ENCODE measurements around the gene BARHL1. TPM values are rescaled to one million over a fixed set of nuclear protein-coding genes. Genes with fewer than 3 reads are reported as not detected.

BARHL1 gene
- total RNA-seq, 1 experiment from 2014 or later: not detected

DNA sequence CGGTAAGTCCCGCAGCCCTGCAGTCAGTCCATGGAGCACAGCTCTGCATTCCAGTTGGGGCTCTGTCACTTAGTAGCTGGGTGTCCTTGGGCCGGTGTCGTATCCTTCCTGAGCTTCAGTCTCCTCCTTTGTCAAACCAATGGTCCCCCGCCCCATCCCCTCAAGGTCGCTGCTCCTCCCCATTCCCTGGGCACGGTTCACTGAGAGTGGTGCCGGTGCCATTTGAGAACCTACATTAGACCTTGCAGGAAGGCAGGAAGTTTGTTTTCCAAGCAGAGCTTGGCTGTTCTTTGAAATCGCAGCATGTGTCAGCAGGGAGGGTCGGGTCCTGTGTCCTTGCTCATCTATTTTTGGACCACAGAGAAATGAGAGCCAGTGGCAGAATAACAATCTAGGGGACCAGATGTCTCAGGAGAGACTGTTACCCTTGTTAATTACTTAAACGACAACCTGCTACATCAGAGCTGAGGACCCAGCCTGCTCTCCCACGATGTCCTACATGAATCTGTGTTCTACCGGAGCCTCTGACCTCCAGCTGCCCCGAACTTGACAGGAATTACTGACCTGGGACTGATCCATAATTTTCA, 21.7 kb upstream of the BARHL1 start:
- Histone ChIP-seq H3K4me2 (ENCODE audit: low read length) (no peak overlapping the region), H3K4me3 (replicated peaks in 1 of 2; ENCODE audit: low read depth in 1 of 2, low read length in 2 of 2) (no peak overlapping the region), H3K9ac (ENCODE audit: low read length) (no peak overlapping the region), H4K20me1 (ENCODE audit: insufficient read depth) (no peaks in the 10 kb centered on the region), H3K27ac (ENCODE audit: low read depth, low read length) (no peak overlapping the region), H3K27me3 (ENCODE audit: insufficient read depth, low read length) (peaks cover 4% of the 10 kb centered on the region; the same call in 1 of the 2 replicates), H3K9me2 (ENCODE audit: insufficient read depth) (no peaks in the 10 kb centered on the region), H3K9me3 (ENCODE audit: control insufficient read depth in 1 of 2, insufficient read depth in 1 of 2, low read depth in 1 of 2, low read length in 2 of 2) (no peaks in the 10 kb centered on the region), H3K79me2 (ENCODE audit: insufficient read depth, low read length) (no peaks in the 10 kb centered on the region), H2AFZ (ENCODE audit: low read depth, low read length, poor library complexity, severe bottlenecking) (no peak overlapping the region), H3K4me1 (ENCODE audit: control insufficient read depth in 1 of 2, insufficient read depth in 2 of 2, low read length in 2 of 2) (no peaks in the 10 kb centered on the region), H3K36me3 (ENCODE audit: control insufficient read depth in 1 of 2, insufficient read depth in 2 of 2, low read length in 2 of 2) (no peaks in the 10 kb centered on the region)
- DNase-seq (ENCODE audit: low read depth, low spot score) (no peak), ATAC-seq (no peak)
- CTCF ChIA-PET: no interaction called here
- POLR2A ChIA-PET: no interaction called here
- intact Hi-C loops (cut with micrococcal nuclease): no loop called here
- TF ChIP-seq SIN3A (IDR thresholded peaks at IDR 0.05; ENCODE audit: low read depth) (no peak), ELF1 (IDR thresholded peaks at IDR 0.05; ENCODE audit: borderline replicate concordance, low read depth) (no peak), JUND (IDR thresholded peaks at IDR 0.05) (no peak), CBX3 (IDR thresholded peaks at IDR 0.05; ENCODE audit: low read depth) (no peak), EZH2phosphoT487 (IDR thresholded peaks at IDR 0.05; ENCODE audit: borderline replicate concordance) (no peak), RAD21 (IDR thresholded peaks at IDR 0.05; ENCODE audit: low read depth) (no peak), SP1 (IDR thresholded peaks at IDR 0.05; ENCODE audit: low read depth) (no peak), ZNF274 (IDR thresholded peaks at IDR 0.05; ENCODE audit: low read depth, low read length) (no peak)
- TF ChIP-seq, protein P1, sequence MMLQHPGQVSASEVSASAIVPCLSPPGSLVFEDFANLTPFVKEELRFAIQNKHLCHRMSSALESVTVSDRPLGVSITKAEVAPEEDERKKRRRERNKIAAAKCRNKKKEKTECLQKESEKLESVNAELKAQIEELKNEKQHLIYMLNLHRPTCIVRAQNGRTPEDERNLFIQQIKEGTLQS (IDR thresholded peaks at IDR 0.05): no peak
- no TSS peak for BruUV-seq (replicated peaks)
- RAD21 ChIA-PET (ENCODE audit: low non-redundant PET in 1 of 2, low total read pairs in 2 of 2, uncharacterized antibody in 2 of 2, unreplicated experiment in 2 of 2): no interaction called here

DNA sequence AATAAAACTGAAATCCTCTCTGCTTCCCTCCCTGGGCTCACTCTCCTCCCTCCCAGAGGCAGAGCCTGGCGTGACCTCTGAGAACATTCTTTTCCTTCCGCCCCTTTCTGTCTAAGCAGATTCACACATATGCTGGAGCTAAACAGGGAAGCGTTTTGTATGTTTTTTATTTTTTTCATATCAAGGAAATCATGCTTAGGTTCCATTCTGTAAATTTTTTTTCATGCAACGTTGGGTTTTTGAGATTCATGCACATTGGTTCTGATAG, 20.2 kb upstream of the BARHL1 start:
- TF ChIP-seq POLR2AphosphoS5 (IDR thresholded peaks at IDR 0.05; ENCODE audit: low read depth, low read length) (no peak), FOSL1 (IDR thresholded peaks at IDR 0.05; ENCODE audit: low read depth) (no peak)
- TF ChIP-seq, protein P2, sequence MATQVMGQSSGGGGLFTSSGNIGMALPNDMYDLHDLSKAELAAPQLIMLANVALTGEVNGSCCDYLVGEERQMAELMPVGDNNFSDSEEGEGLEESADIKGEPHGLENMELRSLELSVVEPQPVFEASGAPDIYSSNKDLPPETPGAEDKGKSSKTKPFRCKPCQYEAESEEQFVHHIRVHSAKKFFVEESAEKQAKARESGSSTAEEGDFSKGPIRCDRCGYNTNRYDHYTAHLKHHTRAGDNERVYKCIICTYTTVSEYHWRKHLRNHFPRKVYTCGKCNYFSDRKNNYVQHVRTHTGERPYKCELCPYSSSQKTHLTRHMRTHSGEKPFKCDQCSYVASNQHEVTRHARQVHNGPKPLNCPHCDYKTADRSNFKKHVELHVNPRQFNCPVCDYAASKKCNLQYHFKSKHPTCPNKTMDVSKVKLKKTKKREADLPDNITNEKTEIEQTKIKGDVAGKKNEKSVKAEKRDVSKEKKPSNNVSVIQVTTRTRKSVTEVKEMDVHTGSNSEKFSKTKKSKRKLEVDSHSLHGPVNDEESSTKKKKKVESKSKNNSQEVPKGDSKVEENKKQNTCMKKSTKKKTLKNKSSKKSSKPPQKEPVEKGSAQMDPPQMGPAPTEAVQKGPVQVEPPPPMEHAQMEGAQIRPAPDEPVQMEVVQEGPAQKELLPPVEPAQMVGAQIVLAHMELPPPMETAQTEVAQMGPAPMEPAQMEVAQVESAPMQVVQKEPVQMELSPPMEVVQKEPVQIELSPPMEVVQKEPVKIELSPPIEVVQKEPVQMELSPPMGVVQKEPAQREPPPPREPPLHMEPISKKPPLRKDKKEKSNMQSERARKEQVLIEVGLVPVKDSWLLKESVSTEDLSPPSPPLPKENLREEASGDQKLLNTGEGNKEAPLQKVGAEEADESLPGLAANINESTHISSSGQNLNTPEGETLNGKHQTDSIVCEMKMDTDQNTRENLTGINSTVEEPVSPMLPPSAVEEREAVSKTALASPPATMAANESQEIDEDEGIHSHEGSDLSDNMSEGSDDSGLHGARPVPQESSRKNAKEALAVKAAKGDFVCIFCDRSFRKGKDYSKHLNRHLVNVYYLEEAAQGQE (IDR thresholded peaks at IDR 0.05; ENCODE audit: low read depth): no peak
- TF ChIP-seq, protein P3, sequence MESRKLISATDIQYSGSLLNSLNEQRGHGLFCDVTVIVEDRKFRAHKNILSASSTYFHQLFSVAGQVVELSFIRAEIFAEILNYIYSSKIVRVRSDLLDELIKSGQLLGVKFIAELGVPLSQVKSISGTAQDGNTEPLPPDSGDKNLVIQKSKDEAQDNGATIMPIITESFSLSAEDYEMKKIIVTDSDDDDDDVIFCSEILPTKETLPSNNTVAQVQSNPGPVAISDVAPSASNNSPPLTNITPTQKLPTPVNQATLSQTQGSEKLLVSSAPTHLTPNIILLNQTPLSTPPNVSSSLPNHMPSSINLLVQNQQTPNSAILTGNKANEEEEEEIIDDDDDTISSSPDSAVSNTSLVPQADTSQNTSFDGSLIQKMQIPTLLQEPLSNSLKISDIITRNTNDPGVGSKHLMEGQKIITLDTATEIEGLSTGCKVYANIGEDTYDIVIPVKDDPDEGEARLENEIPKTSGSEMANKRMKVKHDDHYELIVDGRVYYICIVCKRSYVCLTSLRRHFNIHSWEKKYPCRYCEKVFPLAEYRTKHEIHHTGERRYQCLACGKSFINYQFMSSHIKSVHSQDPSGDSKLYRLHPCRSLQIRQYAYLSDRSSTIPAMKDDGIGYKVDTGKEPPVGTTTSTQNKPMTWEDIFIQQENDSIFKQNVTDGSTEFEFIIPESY (IDR thresholded peaks at IDR 0.05; ENCODE audit: extremely low read depth, insufficient replicate concordance, low read length): no peak
- BruUV-seq (replicated peaks): no TSS peak
- Histone ChIP-seq H3K27me3 (ENCODE audit: insufficient read depth, low read length) (peaks cover 4% of the 10 kb centered on the region; the same call in 1 of the 2 replicates), H3K9ac (ENCODE audit: low read length) (no peak overlapping the region), H3K79me2 (ENCODE audit: insufficient read depth, low read length) (no peaks in the 10 kb centered on the region), H3K9me3 (ENCODE audit: control insufficient read depth in 1 of 2, insufficient read depth in 1 of 2, low read depth in 1 of 2, low read length in 2 of 2) (no peaks in the 10 kb centered on the region), H3K27ac (ENCODE audit: low read depth, low read length) (no peak overlapping the region), H3K4me3 (replicated peaks in 1 of 2; ENCODE audit: low read depth in 1 of 2, low read length in 2 of 2) (no peak overlapping the region), H3K36me3 (ENCODE audit: control insufficient read depth in 1 of 2, insufficient read depth in 2 of 2, low read length in 2 of 2) (no peaks in the 10 kb centered on the region), H3K4me2 (ENCODE audit: low read length) (no peak overlapping the region), H4K20me1 (ENCODE audit: insufficient read depth) (no peaks in the 10 kb centered on the region), H2AFZ (ENCODE audit: low read depth, low read length, poor library complexity, severe bottlenecking) (no peak overlapping the region), H3K4me1 (ENCODE audit: control insufficient read depth in 1 of 2, insufficient read depth in 2 of 2, low read length in 2 of 2) (no peaks in the 10 kb centered on the region), H3K9me2 (ENCODE audit: insufficient read depth) (no peaks in the 10 kb centered on the region)
- RAD21 ChIA-PET (ENCODE audit: low non-redundant PET in 1 of 2, low total read pairs in 2 of 2, uncharacterized antibody in 2 of 2, unreplicated experiment in 2 of 2): no interaction called here
- POLR2A ChIA-PET: no interaction called here
- CTCF ChIA-PET: no interaction called here
- ATAC-seq (no peak), DNase-seq (ENCODE audit: low read depth, low spot score) (no peak)
- intact Hi-C loops (cut with micrococcal nuclease): no loop called here

Data from HCT116 (cell line).